Mammary epithelial cell (primary cell): Measurements from ENCODE around the gene VAV1.

Source experiments
- CTCF ChIP-seq, 2 donors: IDR thresholded peaks in 1 of 2; conservative IDR thresholded peaks in 1 of 2; 2 replicates each; pipeline ENCODE4 v1.5.1; 2011 to 2012; ENCODE audit warnings: inconsistent platforms in 2 of 2, low read length in 2 of 2, mild to moderate bottlenecking in 2 of 2, control low read depth in 1 of 2, low read depth in 1 of 2; ENCODE audit not compliant: insufficient read depth in 1 of 2; ENCODE audit errors: extremely low read depth in 1 of 2
- EZH2 ChIP-seq: IDR thresholded peaks from 2 replicates; pipeline ENCODE4 v1.6.1; 2012; ENCODE audit warnings: low read length, inconsistent platforms, borderline replicate concordance

GRCh38 chr19:6737873-6738786, 34.4 kb upstream of the VAV1 start:
- peak; percentile 63 to 88 for TF ChIP-seq CTCF (conservative IDR thresholded peaks at IDR 0.05 in 1 of 2, IDR thresholded peaks at IDR 0.05 in 1 of 2; ENCODE audit: extremely low read depth in 1 of 2, insufficient read depth in 1 of 2, low read depth in 1 of 2, low read length in 2 of 2)
- no peak for TF ChIP-seq EZH2
